Panc1 (cell line): ENCODE results near the gene RABGAP1. TPM values are rescaled to one million over a fixed set of nuclear protein-coding genes. Genes with fewer than 3 reads are reported as not detected.

ENCODE experiments used
- ATAC-seq: fragments of 200-7000 bp; cut with Tn5 transposase; 2 replicates; pipeline ENCODE4 v1.9.1; 2020; ENCODE audit warnings: mild to moderate bottlenecking, moderate library complexity
- BruUV-seq: library from RNA; stranded (reverse); fragments of 400-500 nt; replicated peaks from 2 replicates; lab custom pipeline; 2021; lab: Mats Ljungman, UMichigan
- CTCF ChIA-PET: fragments of 300-600 bp; sonication (Branson Sonifier 250); formaldehyde crosslinking; loops from one replicate; lab custom pipeline; 2022; ENCODE audit warnings: antibody characterized with exemption; lab: Charles Lee
- POLR2A ChIA-PET: fragments of 300-600 bp; sonication (Branson Sonifier 250); formaldehyde crosslinking; loops from one replicate; lab custom pipeline; 2022; ENCODE audit warnings: antibody characterized with exemption; lab: Charles Lee
- DNase-seq: peaks from one replicate; pipeline ENCODE4 v3.0.0-alpha.2; 2010; ENCODE audit warnings: low read depth, low spot score
- H3K27ac ChIP-seq: 2 replicates; pipeline ENCODE4 v1.5.1; 2011; ENCODE audit warnings: mild to moderate bottlenecking, low read length, inconsistent platforms
- H3K27me3 ChIP-seq: fragments of 200-500 bp; sonication (Bioruptor generic); 2 replicates; pipeline ENCODE4 v1.6.0; 2014; ENCODE audit warnings: low read length, inconsistent platforms; ENCODE audit not compliant: control insufficient read depth, insufficient read depth
- H3K36me3 ChIP-seq: fragments of 200-500 bp; sonication (Bioruptor generic); 2 replicates; pipeline ENCODE4 v1.5.1; 2014; ENCODE audit warnings: inconsistent platforms, mild to moderate bottlenecking, low read length, moderate library complexity; ENCODE audit not compliant: control insufficient read depth, insufficient read depth
- H3K4me1 ChIP-seq: 2 replicates; pipeline ENCODE4 v1.5.1; 2011; ENCODE audit warnings: inconsistent platforms, mild to moderate bottlenecking, low read length, moderate library complexity; ENCODE audit not compliant: control insufficient read depth, insufficient read depth
- H3K4me3 ChIP-seq, 2 experiments: 2 replicates each; pipeline ENCODE4 v1.5.1; 2011 to 2012; ENCODE audit warnings: low read depth in 2 of 2, low read length in 2 of 2, mild to moderate bottlenecking in 2 of 2, inconsistent platforms in 1 of 2, moderate library complexity in 1 of 2
- H3K9me3 ChIP-seq: fragments of 200-500 bp; sonication (Bioruptor generic); 2 replicates; pipeline ENCODE4 v1.5.1; 2014; ENCODE audit warnings: low read depth, mild to moderate bottlenecking, inconsistent platforms, low read length, moderate library complexity; ENCODE audit not compliant: control insufficient read depth, insufficient read depth
- POLR2AphosphoS5 ChIP-seq: IDR thresholded peaks from 2 replicates; pipeline ENCODE4 v1.6.1; 2012; ENCODE audit warnings: mild to moderate bottlenecking, low read depth, low read length, moderate library complexity
- SIN3A ChIP-seq: IDR thresholded peaks from 2 replicates; pipeline ENCODE4 v1.6.1; 2012; ENCODE audit warnings: low read depth, mild to moderate bottlenecking, low read length, moderate library complexity, borderline replicate concordance; ENCODE audit not compliant: insufficient read depth
- TCF7L2 ChIP-seq: IDR thresholded peaks from 2 replicates; pipeline ENCODE4 v1.6.1; 2011; ENCODE audit warnings: mild to moderate bottlenecking, low read depth, low read length, inconsistent platforms
- in situ Hi-C: cut with HindIII; loops from 2 replicates; pipeline ENCODE4 v1.10.0; 2016; ENCODE audit warnings: low sequenced_read_pairs, low pct_unique_long_range_greater_than_20kb
- intact Hi-C: fragments of 100-400 bp; cut with micrococcal nuclease; formaldehyde crosslinking; loops from one replicate; pipeline ENCODE4 v1.10.0; 2022; ENCODE audit not compliant: unreplicated experiment
- total RNA-seq: library from RNA; stranded (reverse); gene quantifications from one replicate; pipeline ENCODE4 v1.2.1, GENCODE V29; 2021; ENCODE audit not compliant: unreplicated experiment
- TF ChIP-seq, protein P1 (sequence below), 2 experiments: IDR thresholded peaks; 2 replicates each; pipeline ENCODE4 v1.6.1; 2011 to 2012; ENCODE audit warnings: low read depth in 2 of 2, control low read depth in 1 of 2, low read length in 1 of 2, mild to moderate bottlenecking in 1 of 2, moderate library complexity in 1 of 2; ENCODE audit not compliant: insufficient read depth in 1 of 2
- TF ChIP-seq, protein P2 (sequence below): fragments of 450-650 bp; IDR thresholded peaks from 2 replicates; pipeline ENCODE4 v1.5.1; 2017; ENCODE audit warnings: mild to moderate bottlenecking

Gene RABGAP1
- total RNA-seq, 1 experiment from 2014 or later: 41.4 TPM

DNA sequence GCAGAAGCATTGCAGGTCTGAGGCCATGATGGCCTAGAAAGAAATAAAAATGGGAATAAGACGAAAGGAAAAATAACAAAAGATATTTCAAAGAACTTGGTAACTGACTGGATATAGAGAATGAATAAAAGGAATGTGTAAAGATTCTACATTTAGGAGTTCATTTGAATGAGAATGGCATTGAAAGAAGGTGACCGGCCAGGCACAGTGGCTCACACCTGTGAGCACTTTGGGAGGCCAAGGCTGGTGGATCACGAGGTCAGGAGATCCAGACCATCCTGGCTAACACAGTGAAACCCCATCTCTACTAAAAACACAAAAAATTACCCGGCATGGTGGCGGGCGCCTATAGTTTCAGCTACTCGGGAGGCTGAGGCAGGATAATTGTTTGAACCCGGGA lies 18.1 kb upstream of the RABGAP1 start:
- no peaks in the 10 kb centered on the region for H3K9me3 ChIP-seq
- no peaks in the 10 kb centered on the region for H3K4me1 ChIP-seq
- in situ Hi-C loops (no loop called here), intact Hi-C loops (no loop called here)
- H3K36me3 ChIP-seq: no peaks in the 10 kb centered on the region; the same call in 1 of the 2 replicates
- CTCF ChIA-PET: no interaction called here
- no TSS peak for BruUV-seq
- H3K4me3 ChIP-seq: no peak overlapping the region
- TF ChIP-seq SIN3A (no peak), POLR2AphosphoS5 (no peak), TCF7L2 (no peak)
- TF ChIP-seq, protein P1, sequence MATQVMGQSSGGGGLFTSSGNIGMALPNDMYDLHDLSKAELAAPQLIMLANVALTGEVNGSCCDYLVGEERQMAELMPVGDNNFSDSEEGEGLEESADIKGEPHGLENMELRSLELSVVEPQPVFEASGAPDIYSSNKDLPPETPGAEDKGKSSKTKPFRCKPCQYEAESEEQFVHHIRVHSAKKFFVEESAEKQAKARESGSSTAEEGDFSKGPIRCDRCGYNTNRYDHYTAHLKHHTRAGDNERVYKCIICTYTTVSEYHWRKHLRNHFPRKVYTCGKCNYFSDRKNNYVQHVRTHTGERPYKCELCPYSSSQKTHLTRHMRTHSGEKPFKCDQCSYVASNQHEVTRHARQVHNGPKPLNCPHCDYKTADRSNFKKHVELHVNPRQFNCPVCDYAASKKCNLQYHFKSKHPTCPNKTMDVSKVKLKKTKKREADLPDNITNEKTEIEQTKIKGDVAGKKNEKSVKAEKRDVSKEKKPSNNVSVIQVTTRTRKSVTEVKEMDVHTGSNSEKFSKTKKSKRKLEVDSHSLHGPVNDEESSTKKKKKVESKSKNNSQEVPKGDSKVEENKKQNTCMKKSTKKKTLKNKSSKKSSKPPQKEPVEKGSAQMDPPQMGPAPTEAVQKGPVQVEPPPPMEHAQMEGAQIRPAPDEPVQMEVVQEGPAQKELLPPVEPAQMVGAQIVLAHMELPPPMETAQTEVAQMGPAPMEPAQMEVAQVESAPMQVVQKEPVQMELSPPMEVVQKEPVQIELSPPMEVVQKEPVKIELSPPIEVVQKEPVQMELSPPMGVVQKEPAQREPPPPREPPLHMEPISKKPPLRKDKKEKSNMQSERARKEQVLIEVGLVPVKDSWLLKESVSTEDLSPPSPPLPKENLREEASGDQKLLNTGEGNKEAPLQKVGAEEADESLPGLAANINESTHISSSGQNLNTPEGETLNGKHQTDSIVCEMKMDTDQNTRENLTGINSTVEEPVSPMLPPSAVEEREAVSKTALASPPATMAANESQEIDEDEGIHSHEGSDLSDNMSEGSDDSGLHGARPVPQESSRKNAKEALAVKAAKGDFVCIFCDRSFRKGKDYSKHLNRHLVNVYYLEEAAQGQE (IDR thresholded peaks at IDR 0.05; ENCODE audit: insufficient read depth in 1 of 2, low read depth in 2 of 2, low read length in 1 of 2): no peak
- TF ChIP-seq, protein P2, sequence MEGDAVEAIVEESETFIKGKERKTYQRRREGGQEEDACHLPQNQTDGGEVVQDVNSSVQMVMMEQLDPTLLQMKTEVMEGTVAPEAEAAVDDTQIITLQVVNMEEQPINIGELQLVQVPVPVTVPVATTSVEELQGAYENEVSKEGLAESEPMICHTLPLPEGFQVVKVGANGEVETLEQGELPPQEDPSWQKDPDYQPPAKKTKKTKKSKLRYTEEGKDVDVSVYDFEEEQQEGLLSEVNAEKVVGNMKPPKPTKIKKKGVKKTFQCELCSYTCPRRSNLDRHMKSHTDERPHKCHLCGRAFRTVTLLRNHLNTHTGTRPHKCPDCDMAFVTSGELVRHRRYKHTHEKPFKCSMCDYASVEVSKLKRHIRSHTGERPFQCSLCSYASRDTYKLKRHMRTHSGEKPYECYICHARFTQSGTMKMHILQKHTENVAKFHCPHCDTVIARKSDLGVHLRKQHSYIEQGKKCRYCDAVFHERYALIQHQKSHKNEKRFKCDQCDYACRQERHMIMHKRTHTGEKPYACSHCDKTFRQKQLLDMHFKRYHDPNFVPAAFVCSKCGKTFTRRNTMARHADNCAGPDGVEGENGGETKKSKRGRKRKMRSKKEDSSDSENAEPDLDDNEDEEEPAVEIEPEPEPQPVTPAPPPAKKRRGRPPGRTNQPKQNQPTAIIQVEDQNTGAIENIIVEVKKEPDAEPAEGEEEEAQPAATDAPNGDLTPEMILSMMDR: no peak
- ATAC-seq (no peak), DNase-seq (no peak)
- POLR2A ChIA-PET: no interaction called here
- no peaks in the 10 kb centered on the region for H3K27me3 ChIP-seq
- no peak overlapping the region for H3K27ac ChIP-seq

DNA sequence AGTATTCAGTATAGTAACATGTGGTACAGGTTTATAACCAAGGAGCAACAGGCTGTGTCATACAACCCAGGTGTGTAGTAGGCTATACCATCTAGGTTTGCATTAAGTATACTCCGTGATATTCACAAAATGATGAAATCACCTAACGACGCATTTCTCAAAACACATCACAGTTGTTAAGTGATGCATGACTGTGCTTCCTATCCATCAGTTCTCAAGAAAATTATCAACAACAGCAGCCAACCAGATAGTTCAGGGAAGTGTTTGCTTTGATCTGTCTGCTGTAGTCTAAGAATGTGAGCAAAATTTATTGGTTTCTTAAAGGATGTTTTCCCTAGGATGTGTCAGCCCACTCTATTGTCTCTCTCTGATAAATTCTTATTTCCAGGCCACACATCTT lies 16.9 kb upstream of the RABGAP1 start:
- POLR2A ChIA-PET: interaction anchor here (0.5 kb wide), 1 partner anchor 1672 kb away, joined by 5 read pairs; no protein-coding TSS in a partner anchor

More for the DNA sequence above, 16.9 kb upstream of the RABGAP1 start:
- CTCF ChIA-PET: no interaction called here
- DNase-seq: no peak
- Histone ChIP-seq H3K4me3 (no peak overlapping the region), H3K9me3 (no peaks in the 10 kb centered on the region), H3K36me3 (no peaks in the 10 kb centered on the region), H3K27ac (no peak overlapping the region), H3K27me3 (no peaks in the 10 kb centered on the region), H3K4me1 (no peaks in the 10 kb centered on the region)
- in situ Hi-C loops: no loop called here
- intact Hi-C loops: no loop called here
- no TSS peak for BruUV-seq
- no peak for ATAC-seq
- TF ChIP-seq, protein P2: no peak
- no peak for TF ChIP-seq SIN3A
- TF ChIP-seq POLR2AphosphoS5: no peak
- TF ChIP-seq TCF7L2: no peak
- TF ChIP-seq, protein P1 (IDR thresholded peaks at IDR 0.05; ENCODE audit: insufficient read depth in 1 of 2, low read depth in 2 of 2, low read length in 1 of 2): no peak
